Fibroblast of skin of left biceps (primary cell): ENCODE results near the gene NQO2.
"Not testable (repeated sequence)": the region's sequence is repeated elsewhere in the genome, so short reads cannot be mapped to it uniquely, and the experiment has no call there.

ENCODE experiments used
- DNase-seq, 2 experiments: peaks; one replicate each; pipeline ENCODE4 v3.0.0-alpha.2; 2013; ENCODE audit warnings: low read depth in 2 of 2

NQO2 gene

DNA sequence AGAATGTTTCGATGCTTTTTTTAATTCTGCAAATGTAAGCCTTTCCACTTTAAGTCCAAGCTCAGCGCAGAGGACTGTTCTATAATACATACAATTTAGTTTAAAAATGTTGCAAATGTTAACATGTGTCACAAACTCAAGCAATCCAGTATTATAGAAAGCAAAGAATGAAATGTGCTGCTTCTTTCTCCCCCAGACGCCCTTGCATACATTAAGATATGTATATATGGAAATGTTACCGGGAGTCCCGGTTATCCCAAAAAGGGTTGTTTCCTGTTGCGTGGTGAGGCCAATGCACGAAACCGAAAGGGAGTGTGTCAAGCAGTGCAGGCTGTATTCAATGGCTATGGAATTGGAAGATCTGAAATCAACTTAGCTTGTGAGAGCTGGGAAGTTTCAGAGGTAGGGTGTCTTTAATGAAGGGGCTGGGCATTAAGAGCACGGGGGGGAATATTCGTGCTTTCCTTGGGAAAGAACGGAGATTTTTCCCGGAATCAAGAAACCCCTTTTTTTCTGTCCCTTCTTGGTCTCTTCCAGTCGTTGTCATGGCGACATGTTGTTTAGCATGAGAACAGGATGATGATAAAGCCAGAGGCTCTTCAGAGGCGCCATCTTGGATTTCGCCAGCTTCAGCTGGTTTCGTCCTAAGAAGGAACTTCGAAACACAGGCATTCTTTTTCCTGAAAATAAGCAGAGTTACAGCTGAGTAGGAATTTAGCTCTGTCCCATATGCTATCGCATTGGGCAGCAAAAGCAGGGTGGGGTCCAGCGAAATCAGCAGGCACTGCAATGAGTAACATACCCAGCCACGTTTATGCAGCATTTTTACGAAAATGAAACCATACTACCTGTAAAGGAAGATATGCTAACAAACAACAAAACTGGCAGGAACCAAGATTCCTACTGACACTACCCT, 10.1 kb upstream of the NQO2 start:
- peak; percentile 90 for DNase-seq

GRCh38 chr6:2990248-2990931, 9.3 kb upstream of the NQO2 start:
- DNase-seq, result no peak

- DNase-seq, result no peak
Measured at GRCh38 chr6:2990932-2991506, 8.7 kb upstream of the NQO2 start.

GRCh38 chr6:2992330-2992979, 7.2 kb upstream of the NQO2 start:
- no peak for DNase-seq

DNA sequence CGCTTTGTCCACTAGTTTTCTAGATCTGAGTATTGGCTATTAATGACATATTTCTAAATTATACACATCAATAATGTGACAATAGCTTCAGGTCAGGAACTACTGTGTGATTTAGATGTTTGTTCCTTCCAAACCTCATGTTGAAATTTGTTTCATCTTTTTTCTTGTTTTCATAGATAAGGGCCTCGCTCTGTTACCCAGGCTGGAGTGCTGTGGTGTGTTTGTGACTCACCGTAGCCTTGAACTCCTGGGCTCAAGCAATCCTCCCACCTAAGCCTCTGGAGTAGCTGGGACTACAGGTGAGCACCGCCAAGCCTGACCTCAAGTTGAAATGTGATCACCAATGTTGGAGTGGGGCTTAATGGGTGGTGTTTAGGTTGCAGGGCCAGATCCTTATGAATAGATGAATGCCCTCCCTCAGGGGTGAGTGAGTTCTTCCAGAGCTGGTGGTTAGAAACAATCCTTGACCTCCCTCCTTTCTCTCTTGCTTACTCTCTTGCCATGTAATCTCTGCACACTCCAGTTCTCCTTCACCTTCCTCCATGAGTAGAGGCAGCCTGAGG, 5.9 kb upstream of the NQO2 start:
- no peak for DNase-seq

- DNase-seq, result not testable (repeated sequence)
Measured at GRCh38 chr6:2998249-2998997, 1.3 kb upstream of the NQO2 start.

GRCh38 chr6:2998998-2999617, 586 bp upstream of the NQO2 start:
- no peak for DNase-seq

DNA sequence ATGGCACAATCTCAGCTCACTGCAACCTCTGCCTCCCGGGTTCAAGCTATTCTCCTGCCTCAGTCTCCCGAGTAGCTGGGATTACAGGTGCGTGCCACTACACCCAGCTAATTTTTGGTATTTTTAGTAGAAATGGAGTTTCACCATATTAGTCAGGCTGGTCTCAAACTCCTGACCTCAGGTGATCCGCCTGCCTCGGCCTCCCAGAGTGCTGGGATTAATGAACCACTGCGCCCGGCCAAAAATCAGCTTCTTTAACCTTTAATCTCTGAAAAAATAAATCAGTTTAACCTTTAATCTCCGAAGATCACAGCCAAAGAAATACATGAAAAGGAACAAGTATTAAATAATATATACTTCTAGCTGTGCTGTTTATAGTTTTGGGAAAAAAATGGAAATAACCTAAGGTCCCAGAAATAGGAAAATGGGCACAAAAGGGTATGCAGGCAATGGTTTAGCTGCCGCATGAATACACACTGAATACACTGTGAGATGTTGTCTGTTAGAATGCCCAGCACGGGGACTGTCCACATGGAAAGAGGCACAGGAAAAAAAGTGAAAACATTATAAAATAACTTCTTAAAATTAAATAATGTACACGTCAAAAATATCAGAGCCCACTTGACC, 1.6 kb downstream of the NQO2 start:
- no peak for DNase-seq

GRCh38 chr6:3001773-3002293, 2.1 kb downstream of the NQO2 start:
- no peak for DNase-seq

DNA sequence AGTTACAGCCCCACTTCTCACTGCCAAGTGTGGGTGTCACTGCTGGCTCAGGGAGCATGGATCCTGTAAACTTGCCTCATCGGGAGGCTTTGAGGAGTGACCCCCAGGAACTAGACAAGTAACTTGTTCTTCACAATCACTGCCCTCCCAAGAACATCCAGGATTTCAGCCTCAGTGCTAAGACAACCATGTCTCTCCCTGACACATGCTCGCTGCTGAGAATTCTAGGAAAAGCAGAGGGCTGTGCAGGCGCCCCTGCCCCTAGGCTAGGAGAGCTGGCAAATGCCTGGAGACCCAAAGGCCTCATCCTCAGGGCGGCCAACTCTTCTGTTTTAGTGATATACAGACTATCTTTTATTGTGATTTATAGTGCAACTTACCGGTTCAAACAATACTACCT, 3.5 kb downstream of the NQO2 start:
- DNase-seq, result not testable (repeated sequence)

- no peak for DNase-seq
Measured at GRCh38 chr6:3005077-3005476, 5.4 kb downstream of the NQO2 start.

- no peak for DNase-seq
Measured at GRCh38 chr6:3005874-3006273, 6.2 kb downstream of the NQO2 start.

DNA sequence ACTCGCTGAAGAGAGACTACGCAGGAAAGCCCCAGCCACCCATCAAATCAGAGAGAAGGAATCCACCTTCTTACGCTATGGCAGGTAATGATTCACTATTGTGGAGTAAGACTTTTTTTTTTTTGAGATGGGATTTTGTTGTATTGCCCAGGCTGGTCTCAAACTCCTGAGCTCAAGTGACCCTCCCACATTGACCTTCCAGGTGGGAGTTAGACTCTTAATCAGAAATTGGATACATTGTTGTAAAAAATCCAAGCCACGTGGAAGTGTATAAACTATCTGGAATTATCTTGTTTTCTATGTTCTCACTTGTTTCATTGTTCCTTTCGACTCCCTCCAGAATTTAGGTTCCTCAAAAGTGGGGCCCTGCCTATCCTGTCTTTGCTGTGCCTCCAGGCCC, 6.8 kb downstream of the NQO2 start:
- no peak for DNase-seq

DNA sequence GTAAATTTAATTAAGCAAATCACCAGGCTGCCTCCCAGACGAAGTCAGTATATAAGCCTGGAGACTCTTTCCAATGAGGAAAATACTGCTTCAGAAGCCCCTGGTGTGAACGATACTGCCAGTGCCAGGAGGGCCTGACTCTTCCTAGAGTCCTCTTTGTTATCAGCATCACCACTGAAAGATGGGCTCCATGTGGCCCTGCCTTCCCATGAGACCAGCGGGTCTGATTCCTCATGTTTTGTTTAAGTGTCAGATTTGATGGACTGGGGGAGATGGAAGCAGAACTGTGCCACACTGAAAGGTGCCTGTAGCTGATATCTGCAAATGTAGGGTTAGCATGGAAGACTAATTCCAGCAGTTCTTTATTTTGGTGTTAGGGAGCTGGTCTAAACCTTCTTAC, 7.9 kb downstream of the NQO2 start:
- DNase-seq, result no peak

GRCh38 chr6:3008712-3009265, 9.1 kb downstream of the NQO2 start:
- DNase-seq, result not testable (repeated sequence)

- no peak for DNase-seq
Measured at GRCh38 chr6:3009930-3010329, 10.2 kb downstream of the NQO2 start.

- DNase-seq, result no peak
Measured at GRCh38 chr6:3011158-3011557, 11.5 kb downstream of the NQO2 start.

GRCh38 chr6:3011592-3011991, 11.9 kb downstream of the NQO2 start:
- DNase-seq, result no peak

DNA sequence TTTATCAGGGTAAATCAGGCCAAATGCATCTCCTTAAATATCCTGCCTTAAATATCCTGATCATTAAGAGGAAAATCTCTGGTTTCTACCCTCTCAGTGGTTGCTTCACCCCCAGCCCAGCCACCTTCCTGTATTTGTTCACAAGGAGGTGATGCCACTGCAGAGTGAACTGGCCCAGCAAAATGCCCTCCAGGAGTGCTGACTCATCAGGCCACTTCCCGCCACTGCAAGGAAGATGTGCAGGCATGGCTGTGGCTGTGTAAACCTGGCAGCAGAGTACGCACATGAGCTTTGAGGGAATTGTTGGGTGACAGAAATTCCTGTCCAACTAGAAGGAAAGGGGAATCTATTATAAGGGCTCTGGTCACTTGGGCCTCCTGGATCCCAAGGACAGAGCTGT, 13.8 kb downstream of the NQO2 start:
- DNase-seq, result no peak
